Measurements from ENCODE around the gene VDR. TPM values are rescaled to one million over a fixed set of nuclear protein-coding genes. Genes with fewer than 3 reads are reported as not detected.

The VDR gene
- total RNA-seq, 1 experiment from 2014 or later: 22.3 TPM

GRCh38 chr12:47896022-47896421, 8.8 kb downstream of the VDR start:
- intact Hi-C loops (cut with micrococcal nuclease): no loop called here
- Mint-ChIP-seq H3K4me3 (ENCODE audit: unreplicated experiment) (no peak overlapping the region), H3K36me3 (ENCODE audit: insufficient read depth, unreplicated experiment) (peaks cover 19% of the 10 kb centered on the region), H3K4me1 (ENCODE audit: insufficient read depth, unreplicated experiment) (peaks cover 42% of the 10 kb centered on the region), H3K27me3 (ENCODE audit: insufficient read depth, unreplicated experiment) (no peaks in the 10 kb centered on the region), H3K9me3 (ENCODE audit: unreplicated experiment) (no peaks in the 10 kb centered on the region), H3K27ac (ENCODE audit: low read depth, unreplicated experiment) (peak overlapping the region; percentile 70)
- ChIA-PET CTCF (interaction anchor here (0.6 to 2.4 kb wide), 7 partner anchors 9 to 722 kb away, joined by 3 to 10 read pairs (median 7); partner anchors contain the start of gene VDR), POLR2A (interaction anchor here (1.0 to 2.7 kb wide), 4 partner anchors 9 to 76 kb away, joined by 3 to 12 read pairs (median 6); partner anchors contain the start of genes HDAC7 and VDR)
- no peak for DNase-seq (ENCODE audit: unreplicated experiment)
- BruUV-seq (replicated peaks): no TSS peak
- TF ChIP-seq CTCF (IDR thresholded peaks at IDR 0.05; ENCODE audit: unreplicated experiment): no peak

GRCh38 chr12:47894652-47895051, 10.1 kb downstream of the VDR start:
- Mint-ChIP-seq H3K27me3 (ENCODE audit: insufficient read depth, unreplicated experiment) (no peaks in the 10 kb centered on the region), H3K27ac (ENCODE audit: low read depth, unreplicated experiment) (no peak overlapping the region), H3K9me3 (ENCODE audit: unreplicated experiment) (no peaks in the 10 kb centered on the region), H3K4me1 (ENCODE audit: insufficient read depth, unreplicated experiment) (peaks cover 33% of the 10 kb centered on the region), H3K4me3 (ENCODE audit: unreplicated experiment) (no peak overlapping the region), H3K36me3 (ENCODE audit: insufficient read depth, unreplicated experiment) (peaks cover 26% of the 10 kb centered on the region)
- DNase-seq (ENCODE audit: unreplicated experiment): no peak
- ChIA-PET POLR2A (interaction anchor here (0.6 to 2.7 kb wide), 4 partner anchors 11 to 256 kb away, joined by 3 to 12 read pairs (median 4); partner anchors contain the start of gene VDR), CTCF (interaction anchor here (0.6 to 2.4 kb wide), 12 partner anchors 9 to 152 kb away, joined by 3 to 10 read pairs (median 4); partner anchors contain the start of genes TMEM106C and VDR)
- no TSS peak for BruUV-seq (replicated peaks)
- no peak for TF ChIP-seq CTCF (IDR thresholded peaks at IDR 0.05; ENCODE audit: unreplicated experiment)
- intact Hi-C loops (cut with micrococcal nuclease): no loop called here

- no peak for TF ChIP-seq CTCF (IDR thresholded peaks at IDR 0.05; ENCODE audit: unreplicated experiment)
- ChIA-PET POLR2A (interaction anchor here (0.8 to 2.7 kb wide), 3 partner anchors 10 to 19 kb away, joined by 3 to 12 read pairs (median 5); partner anchors contain the start of gene VDR), CTCF (interaction anchor here (0.6 to 1.5 kb wide), 7 partner anchors 10 to 151 kb away, joined by 3 to 5 read pairs (median 3); partner anchors contain the start of gene TMEM106C)
- no peaks in the 10 kb centered on the region for H3K9me3 Mint-ChIP-seq (ENCODE audit: unreplicated experiment)
- intact Hi-C loops (cut with micrococcal nuclease): no loop called here
- peak overlapping the region; percentile 27 for H3K27ac Mint-ChIP-seq (ENCODE audit: low read depth, unreplicated experiment)
- H3K4me3 Mint-ChIP-seq (ENCODE audit: unreplicated experiment): no peak overlapping the region
- H3K36me3 Mint-ChIP-seq (ENCODE audit: insufficient read depth, unreplicated experiment): peaks cover 26% of the 10 kb centered on the region
- BruUV-seq (replicated peaks): no TSS peak
- DNase-seq (ENCODE audit: unreplicated experiment): no peak
- H3K27me3 Mint-ChIP-seq (ENCODE audit: insufficient read depth, unreplicated experiment): no peaks in the 10 kb centered on the region
- H3K4me1 Mint-ChIP-seq (ENCODE audit: insufficient read depth, unreplicated experiment): peaks cover 33% of the 10 kb centered on the region
Measured at GRCh38 chr12:47894068-47894467, 10.7 kb downstream of the VDR start.

- Mint-ChIP-seq H3K36me3 (ENCODE audit: insufficient read depth, unreplicated experiment) (peaks cover 32% of the 10 kb centered on the region), H3K4me3 (ENCODE audit: unreplicated experiment) (no peak overlapping the region), H3K9me3 (ENCODE audit: unreplicated experiment) (no peaks in the 10 kb centered on the region), H3K4me1 (ENCODE audit: insufficient read depth, unreplicated experiment) (peaks cover 33% of the 10 kb centered on the region), H3K27ac (ENCODE audit: low read depth, unreplicated experiment) (peak overlapping the region; percentile 8), H3K27me3 (ENCODE audit: insufficient read depth, unreplicated experiment) (no peaks in the 10 kb centered on the region)
- ChIA-PET CTCF (interaction anchor here (0.6 to 1.8 kb wide), 2 partner anchors 23 to 1946 kb away, joined by 4 to 10 read pairs; no protein-coding TSS in a partner anchor), POLR2A (interaction anchor here (1.6 kb wide), 1 partner anchor 18 kb away, joined by 5 read pairs; no protein-coding TSS in a partner anchor)
- intact Hi-C loops (cut with micrococcal nuclease): no loop called here
- no peak for DNase-seq (ENCODE audit: unreplicated experiment)
- BruUV-seq (replicated peaks): no TSS peak
- no peak for TF ChIP-seq CTCF (IDR thresholded peaks at IDR 0.05; ENCODE audit: unreplicated experiment)
Measured at GRCh38 chr12:47892819-47893218, 12.0 kb downstream of the VDR start.
